GM19463 (cell line): ENCODE data around the gene GMDS.
"Not testable (repeated sequence)": the region's sequence is repeated elsewhere in the genome, so short reads cannot be mapped to it uniquely, and the experiment has no call there.

Experiments used
- ATAC-seq: cut with Tn5 transposase; IDR thresholded peaks from one replicate; pipeline ENCODE4 v1.9.1; 2021; ENCODE audit warnings: mild to moderate bottlenecking, moderate library complexity; ENCODE audit not compliant: unreplicated experiment

GMDS gene

DNA sequence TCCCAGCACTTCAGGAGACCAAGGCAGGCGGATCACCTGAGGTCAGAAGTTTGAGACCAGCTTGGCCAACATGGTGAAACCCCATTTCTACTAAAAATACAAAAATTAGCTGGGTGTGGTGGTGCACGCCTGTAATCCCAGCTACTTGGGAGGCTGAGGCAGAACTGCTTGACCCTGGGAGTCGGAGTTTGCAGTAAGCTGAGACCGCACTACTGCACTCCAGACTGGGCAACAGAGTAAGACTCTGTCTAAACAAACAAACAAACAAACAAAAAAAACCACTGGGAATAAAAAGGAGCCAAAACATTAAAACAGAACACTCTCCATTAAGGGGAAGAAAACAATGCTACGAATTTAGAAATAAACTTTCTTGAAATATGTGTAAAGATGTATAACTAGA lies 576.9 kb downstream of the GMDS start:
- not testable (repeated sequence) for ATAC-seq

DNA sequence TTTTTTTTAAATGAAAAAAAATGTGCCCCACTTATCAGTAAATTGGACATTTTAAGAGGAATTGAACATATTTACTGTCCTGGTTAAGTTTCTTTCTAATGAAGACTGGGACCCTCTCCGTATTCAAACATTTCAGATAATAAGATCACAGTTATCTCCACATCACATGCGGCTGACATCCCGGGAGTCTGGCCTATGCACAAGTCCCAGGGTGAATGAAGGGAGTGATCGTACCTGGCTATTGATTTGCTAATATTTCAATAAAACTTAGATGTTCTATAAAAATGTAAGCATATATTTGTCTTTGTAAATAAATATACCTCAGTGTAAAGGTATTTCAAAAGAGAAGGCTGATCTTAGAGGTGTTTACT lies 577.6 kb downstream of the GMDS start:
- no peak for ATAC-seq

- no peak for ATAC-seq
These were observed 578.2 kb downstream of the GMDS start for GRCh38 chr6:1667012-1667804.

GRCh38 chr6:1665214-1665613 lies 580.2 kb downstream of the GMDS start:
- ATAC-seq: peak; percentile 95

GRCh38 chr6:1664329-1664728 lies 581.1 kb downstream of the GMDS start:
- no peak for ATAC-seq

- no peak for ATAC-seq
These were observed 581.9 kb downstream of the GMDS start for GRCh38 chr6:1663511-1663910.

- no peak for ATAC-seq
These were observed 582.9 kb downstream of the GMDS start for GRCh38 chr6:1662534-1662933.

DNA sequence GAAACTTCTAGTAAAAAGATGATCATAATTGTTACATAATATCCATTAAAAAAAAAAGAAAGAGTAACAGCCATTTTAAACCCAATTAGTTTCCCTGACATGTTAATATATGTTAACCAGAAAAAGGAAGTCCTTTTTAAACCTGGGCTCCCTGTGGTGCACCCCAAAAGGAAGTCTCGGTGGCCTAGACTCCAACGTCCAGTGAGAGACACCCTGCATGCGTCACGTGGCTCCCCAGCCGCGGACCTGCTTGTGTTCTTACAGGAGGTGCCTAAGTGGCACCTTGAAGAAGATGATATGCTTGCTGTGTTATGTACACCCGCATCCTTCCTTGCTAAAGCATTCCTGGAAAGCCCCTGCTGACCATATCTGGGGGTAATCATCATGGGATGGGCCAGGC lies 585.6 kb downstream of the GMDS start:
- no peak for ATAC-seq

- no peak for ATAC-seq
These were observed 587.0 kb downstream of the GMDS start for GRCh38 chr6:1658212-1659005.

DNA sequence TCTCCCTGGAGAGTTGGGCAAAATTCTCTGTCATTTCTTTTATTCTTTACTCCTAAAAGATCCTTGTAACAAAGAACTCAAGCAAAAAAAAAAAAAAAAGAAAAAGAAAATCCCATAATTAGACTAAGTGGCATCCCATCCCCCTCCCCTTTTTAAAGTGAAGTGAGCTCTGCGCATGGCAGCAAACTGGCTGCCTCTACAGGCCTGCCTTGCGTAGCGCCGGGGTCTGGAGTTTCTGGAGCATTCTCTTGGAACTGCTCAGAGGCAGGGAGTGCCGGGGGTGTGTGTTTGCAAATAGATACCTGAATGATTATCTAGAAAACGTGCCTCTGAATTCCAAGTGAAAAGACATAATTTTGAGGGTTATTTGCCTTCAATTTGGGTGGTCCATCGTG lies 587.6 kb downstream of the GMDS start:
- no peak for ATAC-seq

- no peak for ATAC-seq
These were observed 588.2 kb downstream of the GMDS start for GRCh38 chr6:1657116-1657770.

GRCh38 chr6:1654054-1654453 lies 591.4 kb downstream of the GMDS start:
- no peak for ATAC-seq

DNA sequence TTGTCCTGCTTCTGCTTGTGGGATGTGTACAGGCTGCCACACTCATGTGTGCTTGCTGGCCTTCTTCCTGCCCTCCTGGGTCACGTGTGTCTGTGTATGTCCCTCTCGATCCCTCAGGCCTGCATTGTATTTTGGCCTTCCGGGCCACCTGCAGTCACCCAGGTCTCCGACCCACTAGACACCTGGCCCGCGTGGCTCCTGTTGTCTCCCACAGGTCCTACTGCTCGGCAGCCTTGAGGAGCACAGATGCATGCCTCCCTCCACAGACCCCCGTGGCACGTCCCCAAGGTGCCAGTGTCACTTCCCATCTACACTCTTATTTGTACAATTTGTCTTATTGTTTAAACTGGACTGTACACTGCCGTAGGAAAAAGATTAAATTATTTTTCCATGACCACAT lies 592.6 kb downstream of the GMDS start:
- ATAC-seq: no peak

- no peak for ATAC-seq
These were observed 594.0 kb downstream of the GMDS start for GRCh38 chr6:1651362-1651761.

DNA sequence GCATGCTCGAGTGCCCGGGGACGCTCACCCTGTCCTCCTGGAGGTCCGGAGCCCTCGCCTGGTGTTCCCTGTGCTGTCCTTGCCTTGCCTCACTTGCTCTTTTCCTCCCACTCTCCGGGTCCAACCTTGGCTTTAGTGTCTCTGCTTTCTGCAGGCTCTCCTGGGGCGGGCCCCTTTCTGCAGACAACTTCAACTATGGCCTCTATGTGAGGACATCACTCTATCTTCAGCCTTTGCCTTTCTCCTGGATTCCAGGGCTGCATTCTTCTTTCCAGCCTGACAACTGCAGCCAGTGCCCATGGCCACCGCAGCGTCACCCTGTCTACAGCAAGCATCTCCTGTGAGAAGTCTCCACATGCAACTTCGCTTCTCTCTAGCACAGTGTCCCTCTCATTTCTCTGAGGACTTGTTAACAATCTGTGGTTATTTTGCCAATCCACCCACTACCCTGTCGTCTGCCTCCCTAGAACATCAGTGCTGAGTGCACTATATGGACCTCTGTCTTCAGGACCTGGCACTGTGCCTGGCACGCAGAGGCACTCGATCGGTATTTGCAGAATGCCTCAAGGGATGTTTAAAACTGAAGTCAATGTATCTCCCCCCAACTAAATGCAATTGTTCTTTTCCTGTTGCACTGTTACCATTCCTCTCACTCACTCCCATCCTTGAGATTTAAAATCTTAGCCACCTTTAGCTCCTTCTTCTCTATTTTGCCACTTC lies 599.8 kb downstream of the GMDS start:
- ATAC-seq: no peak

DNA sequence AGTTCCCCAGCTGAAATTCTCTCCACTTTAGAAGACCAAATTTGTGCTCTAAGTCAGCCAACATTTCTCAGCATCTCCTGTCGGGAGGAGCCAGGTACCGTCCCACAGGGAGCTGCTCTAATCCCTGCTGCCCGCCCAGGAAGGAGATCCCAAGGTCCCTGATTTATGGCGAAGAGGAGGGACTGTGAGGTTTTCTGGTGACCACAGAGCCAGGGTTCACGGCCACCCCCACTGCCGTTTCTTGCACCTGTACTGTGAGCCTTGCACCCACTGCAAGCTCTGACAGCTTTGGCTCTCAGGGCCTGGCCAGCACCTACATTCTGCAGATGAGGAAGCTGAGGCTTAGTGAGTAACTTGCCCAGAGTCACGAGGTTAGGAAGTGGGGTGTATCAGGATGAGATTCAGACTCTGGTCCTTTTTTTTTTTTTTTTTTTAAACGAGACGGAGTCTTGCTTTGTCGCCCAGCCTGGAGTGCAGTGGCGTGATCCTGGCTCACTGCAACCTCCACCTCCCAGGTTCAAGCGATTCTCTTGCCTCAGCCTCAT lies 600.8 kb downstream of the GMDS start:
- no peak for ATAC-seq

DNA sequence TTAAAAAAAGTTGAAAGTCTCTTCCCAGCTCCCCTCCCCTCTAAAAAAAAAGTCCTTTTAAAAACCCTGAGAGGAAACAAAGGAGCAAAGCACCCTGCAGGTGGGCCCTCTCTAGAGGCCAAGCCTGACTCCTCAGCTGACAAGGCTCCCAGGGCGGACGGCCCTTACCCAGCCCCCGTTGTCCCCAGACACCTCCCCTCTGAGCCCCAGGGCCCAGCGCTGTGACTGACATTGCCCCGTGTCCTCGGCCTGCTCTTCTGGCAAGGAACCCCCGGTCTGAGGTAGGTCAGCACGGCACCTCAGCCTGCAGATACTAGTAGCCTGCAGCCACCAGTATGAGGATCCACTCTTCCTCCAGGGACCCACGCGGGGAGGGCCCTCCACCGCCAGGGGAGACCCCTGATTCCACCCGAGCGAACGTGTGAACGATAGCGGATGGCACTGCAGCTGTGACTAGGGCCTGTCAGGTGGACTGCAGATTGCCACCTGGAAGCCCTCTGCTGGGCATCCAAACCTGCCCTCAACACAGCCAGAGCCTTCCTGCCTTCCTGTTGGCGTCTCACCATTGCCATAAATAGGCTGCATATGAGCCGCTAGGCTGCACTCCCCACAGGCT lies 601.5 kb downstream of the GMDS start:
- no peak for ATAC-seq

DNA sequence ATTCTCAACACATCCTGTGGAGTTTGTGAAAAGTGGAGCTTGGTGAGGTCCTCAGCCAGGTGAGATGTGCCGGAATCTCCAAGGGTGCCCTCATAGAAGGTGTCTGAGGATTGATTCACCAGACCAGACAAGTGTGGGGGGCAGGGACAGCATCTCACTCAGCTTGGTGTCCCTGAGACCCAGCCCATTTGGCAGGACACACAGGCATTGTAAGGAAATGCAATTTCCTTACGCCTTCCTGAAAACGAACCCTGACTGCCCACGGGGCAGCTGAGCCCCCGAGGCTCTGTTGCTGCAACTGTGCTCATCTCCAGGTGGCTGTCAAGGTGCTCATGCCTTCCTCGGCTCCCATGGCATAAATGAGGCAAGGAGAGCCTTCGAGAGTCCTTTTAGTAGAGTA lies 602.3 kb downstream of the GMDS start:
- ATAC-seq: no peak

- no peak for ATAC-seq
These were observed 604.0 kb downstream of the GMDS start for GRCh38 chr6:1641343-1641885.

DNA sequence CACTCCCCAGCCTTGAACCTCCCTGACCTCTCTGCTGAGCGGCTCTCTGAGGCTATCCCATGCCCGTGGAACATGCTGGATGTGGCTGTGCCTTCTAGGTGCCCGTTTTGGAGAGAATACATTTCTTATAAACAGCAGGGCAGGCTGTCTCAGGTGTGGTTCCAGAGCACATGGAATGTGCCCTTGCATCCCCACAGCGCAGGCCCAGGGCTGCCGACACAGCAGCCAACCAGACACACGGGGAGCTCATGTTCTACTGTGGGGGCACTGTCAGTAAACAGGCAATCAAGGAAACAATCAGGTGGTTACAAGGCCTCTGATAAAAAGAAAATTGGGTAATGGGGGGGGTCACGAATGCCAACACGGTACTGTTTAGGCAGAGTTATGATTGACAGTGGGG lies 604.9 kb downstream of the GMDS start:
- no peak for ATAC-seq
